Ammon's horn (tissue), 1 donor: ENCODE results near the gene POLN.

Experiments
- DNase-seq: peaks from one replicate; pipeline ENCODE4 v3.0.0-alpha.2; 2016; ENCODE audit warnings: low spot score

Gene POLN

DNA sequence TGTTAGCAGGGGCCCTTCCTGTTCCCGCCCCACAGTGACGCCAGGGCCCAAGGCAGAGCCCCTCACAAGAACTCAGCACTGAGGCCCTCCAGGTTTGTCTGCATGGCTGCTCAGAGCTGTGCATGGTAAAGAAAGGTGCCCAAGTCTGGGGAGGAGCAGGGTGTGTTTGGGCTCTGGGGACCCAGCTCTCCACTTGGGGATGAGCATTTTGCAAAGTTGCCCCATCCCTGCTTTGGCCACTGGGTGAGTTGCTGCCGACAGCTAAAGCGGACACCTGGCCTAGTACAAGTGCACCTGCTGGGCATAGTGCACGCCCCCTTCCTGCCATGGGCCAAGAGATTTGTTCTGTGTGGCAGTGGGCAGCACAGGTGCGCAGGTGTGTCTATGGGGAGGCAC lies 22.0 kb upstream of the POLN start:
- no peak for DNase-seq

- no peak for DNase-seq
These were observed 21.0 kb upstream of the POLN start for GRCh38 chr4:2262944-2263250.

GRCh38 chr4:2262145-2262943 lies 20.4 kb upstream of the POLN start:
- DNase-seq: peak; percentile 100

- no peak for DNase-seq
These were observed 19.9 kb upstream of the POLN start, which contains the start of gene MXD4 for GRCh38 chr4:2261853-2262144. Gene MXD4 (minus strand): TSS chr4:2262109. CDS start chr4:2261980, 129 bp downstream.

DNA sequence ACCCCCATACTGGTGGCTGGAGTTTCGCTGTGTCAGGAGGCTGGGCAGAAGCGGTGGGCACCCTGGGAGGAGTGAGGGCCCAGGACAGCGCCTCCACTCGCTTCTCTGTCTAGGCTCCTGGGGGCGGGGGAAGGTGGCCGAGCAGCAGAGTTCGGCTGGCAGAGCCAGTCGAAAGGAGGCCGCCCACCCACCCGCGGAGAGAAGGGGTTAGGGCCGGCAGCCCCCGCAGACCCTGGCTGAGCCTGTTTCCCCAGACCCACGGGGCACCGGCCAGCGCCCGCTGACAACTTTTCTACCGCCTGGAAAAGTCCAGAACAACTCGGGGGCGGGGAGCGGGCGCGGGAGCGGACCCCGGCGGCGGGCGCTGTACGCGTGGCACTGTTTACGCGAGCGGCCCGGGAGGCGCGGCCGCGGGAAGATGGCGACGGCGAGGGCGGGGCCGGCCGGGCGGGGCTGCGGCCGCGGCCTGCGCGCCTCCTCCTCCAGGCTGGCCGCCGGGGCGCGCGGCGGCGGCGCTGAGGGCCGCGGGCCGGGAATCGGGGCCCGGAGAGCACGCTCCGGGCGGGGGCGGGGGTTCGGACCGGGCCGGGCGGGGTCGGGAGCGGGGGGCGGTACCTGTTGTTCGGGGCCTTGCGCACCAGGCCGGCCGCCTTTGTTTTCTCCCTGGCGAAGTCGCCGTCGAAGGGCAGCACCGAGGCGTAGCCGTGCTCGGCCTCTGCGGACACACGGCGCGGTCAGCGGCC lies 19.4 kb upstream of the POLN start:
- no peak for DNase-seq

DNA sequence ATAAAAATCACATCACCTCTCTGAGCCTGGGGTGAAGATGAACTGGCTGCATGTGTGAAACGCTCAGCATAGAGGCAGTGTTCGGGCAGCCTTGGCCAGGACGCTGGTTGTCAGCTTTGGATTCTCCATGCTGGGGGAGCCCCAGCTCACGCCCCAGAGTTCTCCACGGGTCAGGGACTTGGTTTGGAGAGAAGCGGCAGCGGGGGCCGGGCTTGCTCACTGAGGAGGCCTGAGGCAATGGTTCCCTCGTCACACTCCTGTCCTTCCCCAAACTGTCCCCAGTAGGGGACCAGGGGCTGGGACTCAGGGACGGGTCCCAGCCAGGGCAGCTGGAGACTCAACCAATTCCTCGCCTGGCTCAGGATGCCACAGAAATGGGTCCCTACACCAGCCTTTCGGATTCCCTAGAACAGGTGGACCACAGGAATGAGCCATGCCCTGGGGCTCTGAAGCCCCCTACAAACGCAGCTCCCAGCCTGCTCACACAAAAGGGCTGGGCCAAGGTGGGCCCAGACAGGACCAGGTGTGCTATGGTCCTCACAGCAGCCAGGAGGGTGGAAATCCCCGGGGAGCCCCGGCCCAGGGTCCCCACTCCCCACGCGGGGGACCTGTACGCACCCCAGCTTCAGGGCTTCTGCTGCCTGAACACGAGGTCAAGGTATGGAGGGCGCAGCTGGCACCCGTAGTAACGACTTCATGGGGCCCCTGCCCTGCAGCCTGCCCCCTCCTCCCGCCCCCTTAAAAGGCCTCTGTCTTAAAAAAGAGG lies 18.6 kb upstream of the POLN start:
- no peak for DNase-seq

GRCh38 chr4:2259541-2260343 lies 17.8 kb upstream of the POLN start:
- DNase-seq: no peak

DNA sequence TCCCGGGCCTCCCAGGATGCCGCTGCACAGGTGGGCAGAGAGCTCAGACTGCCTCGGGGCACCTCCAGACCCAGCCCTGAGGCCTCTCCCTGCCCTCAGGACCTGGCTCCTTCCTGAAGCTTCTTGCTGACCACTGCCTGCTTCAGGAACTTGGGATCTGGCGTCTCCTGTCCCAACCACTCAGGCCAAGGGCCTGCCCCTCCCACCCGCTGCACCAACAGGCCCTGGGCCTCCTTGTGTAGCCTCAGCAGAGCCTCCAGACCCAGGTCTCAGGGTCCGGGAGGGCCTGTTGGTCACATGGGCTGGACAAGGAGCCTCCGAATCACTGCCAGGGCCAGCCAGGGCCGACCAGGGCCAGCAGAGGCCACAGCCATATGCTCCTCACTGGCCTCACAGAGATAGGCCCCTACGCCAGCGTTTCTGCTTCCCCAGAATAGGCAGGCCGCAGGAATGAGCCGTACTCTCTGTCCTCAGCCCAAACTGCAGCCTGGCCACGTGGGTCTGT lies 17.2 kb upstream of the POLN start:
- no peak for DNase-seq

DNA sequence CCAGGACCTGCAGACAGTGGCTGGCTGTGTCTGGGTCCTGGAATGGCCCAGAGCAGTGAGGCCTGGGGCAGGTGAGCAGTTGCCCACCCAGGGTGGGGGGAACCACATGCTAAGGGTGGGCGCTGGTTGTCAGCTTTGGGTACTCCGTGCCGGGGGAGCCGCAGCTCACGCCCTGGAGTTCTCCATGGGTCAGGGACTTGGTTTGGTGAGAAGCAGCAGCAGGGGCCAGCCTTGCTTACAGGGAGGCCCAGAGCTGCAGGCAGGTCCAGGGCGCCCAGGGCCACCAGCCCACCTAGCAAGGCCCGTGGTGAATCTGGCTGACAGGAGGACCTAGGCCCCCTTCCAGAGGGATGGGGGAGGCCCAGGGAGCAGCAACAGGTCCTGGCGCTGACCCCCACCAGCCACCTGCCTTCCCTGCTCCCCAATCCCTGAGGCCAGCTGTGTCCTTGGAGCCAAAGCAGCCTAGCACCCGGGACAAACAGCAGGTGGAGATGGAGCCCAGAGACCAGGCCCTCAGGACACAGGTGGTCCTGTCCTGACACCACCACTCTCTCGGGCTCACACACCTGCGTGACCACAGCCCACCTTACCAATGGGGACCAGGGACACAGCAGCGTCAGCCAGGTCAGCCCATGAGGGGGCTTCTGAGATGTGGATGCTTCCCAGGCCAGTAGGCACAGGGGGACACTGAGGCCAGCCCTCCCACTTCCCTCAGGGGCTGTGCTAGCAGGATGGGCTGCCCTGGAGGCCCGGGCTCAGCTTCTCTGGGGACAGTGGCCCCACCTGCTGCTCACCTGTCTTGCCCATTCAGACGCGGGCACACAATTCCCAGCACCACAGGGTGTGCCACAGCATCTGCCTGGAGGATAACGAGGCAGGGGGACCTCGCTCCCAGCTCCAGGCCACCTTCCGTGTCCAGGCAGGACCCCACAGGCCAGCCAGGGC lies 16.4 kb upstream of the POLN start:
- no peak for DNase-seq

- no peak for DNase-seq
These were observed 15.6 kb upstream of the POLN start for GRCh38 chr4:2257361-2258081.

DNA sequence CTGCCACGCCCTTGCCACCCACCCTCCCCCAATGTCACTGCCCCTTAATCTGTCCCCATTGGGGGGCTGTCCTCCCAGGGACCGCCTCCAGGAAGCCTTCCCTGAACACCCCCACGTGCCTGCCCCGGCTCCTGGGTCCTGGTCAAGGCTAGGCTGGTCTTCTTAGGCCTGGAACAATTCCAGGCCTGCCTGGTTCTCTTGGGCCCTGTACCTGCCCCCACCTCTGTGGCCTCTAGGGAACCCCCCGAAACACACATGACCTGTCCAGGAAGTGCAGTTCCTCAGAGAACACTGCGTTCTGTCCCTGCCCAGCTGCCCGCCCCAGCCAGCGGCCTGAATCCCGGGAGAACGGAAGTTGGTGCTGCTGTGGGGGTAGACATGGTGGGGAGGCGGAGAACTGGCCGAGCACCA lies 14.9 kb upstream of the POLN start:
- DNase-seq: no peak

DNA sequence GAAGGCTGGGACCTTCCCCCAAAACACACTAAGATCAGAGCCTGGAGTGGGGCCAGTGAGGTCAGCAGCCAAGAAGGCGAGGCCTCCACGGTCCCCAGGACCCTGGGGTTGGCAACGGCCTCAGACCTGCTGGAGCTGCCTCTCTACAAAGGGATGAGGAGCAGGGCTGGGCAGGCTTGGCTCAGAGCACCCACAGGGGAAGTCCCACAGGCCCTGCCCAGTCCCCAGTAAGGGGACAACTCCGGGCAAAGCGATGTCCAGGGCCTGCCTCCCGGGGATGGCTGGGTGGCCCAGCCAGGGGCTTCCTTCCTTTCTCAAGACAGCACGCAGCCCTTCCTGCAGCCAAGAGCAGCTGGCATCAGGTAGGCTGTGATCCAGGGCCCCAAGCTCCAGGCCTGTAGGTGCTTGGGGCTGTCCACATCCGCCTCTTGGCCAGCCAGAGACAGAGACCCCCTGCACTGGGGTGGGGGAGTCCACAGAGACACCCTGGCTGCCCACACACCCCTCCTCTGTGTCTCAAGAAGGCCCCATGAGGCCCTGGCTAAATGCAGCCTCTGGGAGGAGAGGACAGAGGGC lies 14.3 kb upstream of the POLN start:
- DNase-seq: no peak

DNA sequence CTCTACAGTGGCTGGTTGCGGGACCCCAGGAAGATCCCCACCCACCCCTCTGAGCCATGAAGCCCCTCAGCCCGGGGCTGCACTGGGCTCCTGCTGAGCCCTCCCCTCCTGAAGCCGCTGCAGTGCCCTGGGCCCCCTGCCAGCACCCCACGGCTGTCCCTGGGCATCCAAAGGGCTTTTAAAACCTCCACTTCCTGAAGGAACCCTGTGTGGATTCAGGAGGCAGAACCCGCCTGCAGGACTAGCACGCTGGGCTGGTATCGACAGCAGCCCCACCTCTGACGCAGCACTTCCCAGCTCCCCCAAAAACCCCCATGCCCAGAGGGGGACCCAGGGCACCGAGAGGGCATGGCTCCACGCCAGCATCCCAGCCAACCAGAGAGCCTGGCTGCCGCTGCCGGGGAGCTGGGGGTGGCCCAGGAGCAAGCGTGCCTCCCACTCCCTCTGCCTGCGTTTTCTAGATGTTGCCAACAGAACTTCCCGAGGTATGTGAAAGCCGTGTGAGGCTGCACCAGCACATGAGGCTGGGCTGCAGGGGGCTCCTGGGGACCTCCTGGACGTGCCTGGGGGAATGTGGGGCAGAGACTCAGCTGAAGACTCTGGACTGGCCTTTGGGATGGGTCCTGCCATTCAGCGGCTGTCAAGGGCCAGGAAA lies 13.7 kb upstream of the POLN start:
- DNase-seq: no peak

DNA sequence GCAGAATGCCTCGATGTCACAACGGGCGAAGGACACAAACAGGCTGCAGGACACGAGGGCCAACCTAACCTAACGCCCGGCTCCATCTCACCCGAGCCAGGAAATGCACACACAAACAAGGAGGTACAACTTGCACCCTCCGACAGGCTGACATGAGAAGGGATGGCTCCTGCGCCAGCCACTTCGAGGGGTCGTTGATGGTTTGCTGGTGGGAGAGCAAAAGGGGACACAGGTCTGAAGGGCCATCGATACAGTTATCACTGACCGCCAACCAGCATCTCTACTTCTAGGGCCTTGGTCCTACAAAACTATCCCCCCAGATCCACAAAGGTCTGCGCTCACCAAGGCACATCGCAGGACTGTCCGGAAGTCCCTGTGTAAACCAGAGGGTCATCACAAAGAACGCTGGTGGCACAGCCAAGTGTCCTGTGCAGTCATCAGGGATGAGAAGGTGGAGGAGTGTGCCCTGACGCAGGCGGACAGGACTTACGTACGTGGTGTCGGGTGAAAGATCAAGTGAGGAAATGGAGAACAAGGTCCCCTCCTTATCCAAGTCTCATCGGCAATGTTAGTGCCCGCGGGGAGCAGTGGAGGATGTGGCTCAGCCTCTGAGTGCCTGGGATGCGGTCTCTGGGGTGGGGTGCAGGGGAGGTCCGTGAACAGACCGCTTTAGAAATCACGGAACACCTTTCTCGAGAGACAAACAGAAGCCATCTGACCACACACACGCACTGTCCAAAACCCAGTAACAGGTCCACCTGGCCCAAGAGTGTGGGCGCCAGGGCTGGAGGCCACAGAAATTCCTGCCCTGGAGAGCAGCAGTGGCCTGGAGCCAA lies 13.0 kb upstream of the POLN start:
- peak; percentile 2 for DNase-seq

DNA sequence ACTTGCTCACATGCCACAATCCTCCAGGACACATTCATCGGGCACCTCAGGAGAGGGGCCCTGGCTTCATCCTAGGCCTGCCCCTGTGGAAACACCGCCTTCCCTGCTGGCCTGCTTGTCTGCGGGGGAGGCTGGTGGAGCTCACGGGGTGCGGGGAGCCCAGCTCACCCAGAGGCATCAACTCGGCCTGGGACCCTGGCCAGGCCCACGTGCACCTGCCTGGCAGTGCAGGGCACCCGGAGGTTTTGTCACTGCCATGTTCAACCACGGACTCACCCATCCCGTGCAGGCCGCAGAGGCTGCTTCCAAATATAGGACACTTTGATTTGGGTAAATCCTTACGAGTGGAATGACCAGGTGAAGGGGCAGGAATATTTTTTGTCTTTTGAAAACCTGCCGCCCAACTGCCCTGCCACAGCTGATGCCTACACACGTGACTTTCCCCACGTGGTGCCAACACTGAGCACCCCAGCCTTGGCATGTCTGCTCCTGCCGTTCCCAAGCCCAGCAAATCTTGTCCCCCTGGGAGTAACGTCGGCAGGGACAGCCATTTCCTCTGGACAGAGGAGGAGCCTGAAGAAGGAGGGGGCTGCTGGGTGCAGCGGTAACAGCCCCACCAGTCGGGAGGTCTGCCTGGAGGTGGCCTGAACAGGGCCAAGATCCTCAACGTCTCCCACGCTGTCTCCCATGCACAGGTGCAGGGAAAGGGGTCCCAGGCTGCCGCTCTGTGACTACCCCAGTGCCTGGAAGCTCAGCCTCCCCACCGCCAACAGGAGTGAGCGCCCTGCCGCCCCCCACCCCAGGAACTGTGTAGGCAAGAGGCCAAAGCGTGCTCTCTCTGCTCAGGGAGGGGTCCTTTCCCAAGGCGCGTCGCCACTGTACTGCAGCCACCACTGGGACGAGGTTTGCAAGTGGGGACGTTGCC lies 11.5 kb upstream of the POLN start:
- DNase-seq: peak; percentile 3

DNA sequence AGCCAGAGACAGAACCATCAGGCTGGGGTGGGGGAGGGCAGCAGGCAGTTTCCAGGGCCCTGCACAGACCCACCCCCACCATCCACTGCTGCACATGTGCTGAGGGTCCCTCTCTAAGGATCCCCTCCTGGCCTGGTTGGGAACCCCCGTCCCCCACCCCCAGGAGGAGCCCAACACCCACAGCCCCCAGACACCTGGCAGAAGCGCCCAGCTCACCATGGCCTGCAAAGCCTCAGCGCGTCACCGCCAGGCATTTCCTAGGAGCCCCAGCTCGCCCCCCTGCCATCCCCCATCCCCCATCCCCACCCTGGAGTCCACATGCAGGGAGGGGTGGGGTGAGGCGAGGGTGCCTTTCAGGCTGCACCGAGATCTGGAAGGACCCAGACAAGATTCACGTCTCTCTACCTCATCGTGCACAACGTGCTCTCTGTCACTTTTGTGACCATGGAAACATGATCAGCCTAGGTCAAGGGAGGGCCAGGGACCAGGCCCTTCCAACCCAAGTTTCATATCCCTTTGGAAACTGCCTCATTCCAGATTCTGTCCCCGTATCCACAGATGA lies 10.7 kb upstream of the POLN start:
- DNase-seq: no peak
